Neural cell (in vitro differentiated cells): ENCODE results near the gene CPEB4. TPM values are rescaled to one million over a fixed set of nuclear protein-coding genes. Genes with fewer than 3 reads are reported as not detected.

ENCODE experiments used
- H2AFZ ChIP-seq: fragments of 200-600, 300-800 bp; sonication (generic), shearing (Covaris generic); 2 replicates; pipeline ENCODE4 v1.6.0; 2014; ENCODE audit warnings: low read depth, mild to moderate bottlenecking, antibody characterized with exemption, low read length, moderate library complexity
- H3F3A ChIP-seq: fragments of 200-600 bp; shearing (Covaris generic); 2 replicates; pipeline ENCODE4 v1.6.1; 2016; ENCODE audit warnings: mild to moderate bottlenecking, moderate library complexity, mixed read lengths, antibody characterized with exemption, low read length; ENCODE audit not compliant: insufficient read depth, poor library complexity, severe bottlenecking
- H3K27ac ChIP-seq: fragments of 200-600, 300-800 bp; sonication (generic), shearing (Covaris generic); 2 replicates; pipeline ENCODE4 v1.5.1; 2014; ENCODE audit warnings: mild to moderate bottlenecking, low read length, moderate library complexity
- H3K27me3 ChIP-seq: fragments of 300-800, 200-600 bp; sonication (generic), shearing (Covaris generic); 2 replicates; pipeline ENCODE4 v1.6.0; 2014; ENCODE audit warnings: mild to moderate bottlenecking, low read depth, low read length, moderate library complexity; ENCODE audit not compliant: insufficient read depth
- H3K36me3 ChIP-seq: fragments of 300-800, 200-600 bp; sonication (generic), shearing (Covaris generic); 2 replicates; pipeline ENCODE4 v1.5.1; 2014; ENCODE audit warnings: mild to moderate bottlenecking, antibody characterized with exemption, low read length, moderate library complexity; ENCODE audit not compliant: insufficient read depth
- H3K4me2 ChIP-seq: fragments of 300-800, 200-600 bp; sonication (generic), shearing (Covaris generic); 2 replicates; pipeline ENCODE4 v1.6.0; 2014; ENCODE audit warnings: mild to moderate bottlenecking, low read length
- H3K4me3 ChIP-seq: fragments of 300-800, 200-600 bp; sonication (generic), shearing (Covaris generic); 2 replicates; pipeline ENCODE4 v1.5.1; 2014; ENCODE audit warnings: mild to moderate bottlenecking, low read length, moderate library complexity
- H3K79me2 ChIP-seq: fragments of 200-600 bp; shearing (Covaris generic); replicated peaks from 2 replicates; pipeline ENCODE4 v1.6.0; 2014; ENCODE audit warnings: mild to moderate bottlenecking, low read length, moderate library complexity; ENCODE audit not compliant: insufficient read depth
- H3K9ac ChIP-seq: fragments of 300-800, 200-600 bp; sonication (generic), shearing (Covaris generic); 2 replicates; pipeline ENCODE4 v1.6.1; 2016; ENCODE audit warnings: mild to moderate bottlenecking, low read length, mixed read lengths
- H3K9me2 ChIP-seq: fragments of 200-600 bp; shearing (Covaris generic); 2 replicates; pipeline ENCODE4 v1.6.1; 2016; ENCODE audit warnings: mild to moderate bottlenecking, low read length, mixed read lengths; ENCODE audit not compliant: insufficient read depth
- H3K9me3 ChIP-seq: fragments of 200-600, 300-800 bp; sonication (generic), shearing (Covaris generic); 2 replicates; pipeline ENCODE4 v1.6.1; 2016; ENCODE audit warnings: mild to moderate bottlenecking, mixed run types, low read length, moderate library complexity, mixed read lengths
- H4K20me1 ChIP-seq: fragments of 200-600 bp; shearing (Covaris generic); 2 replicates; pipeline ENCODE4 v1.6.1; 2016; ENCODE audit warnings: mild to moderate bottlenecking, mixed run types; ENCODE audit not compliant: insufficient read depth
- EP300 ChIP-seq: fragments of 450-650 bp; conservative IDR thresholded peaks from 2 replicates; pipeline ENCODE4 v1.6.1; 2014; ENCODE audit warnings: antibody characterized with exemption, mild to moderate bottlenecking, moderate library complexity; ENCODE audit not compliant: poor library complexity, severe bottlenecking
- EZH2 ChIP-seq: fragments of 200-600, 300-800 bp; shearing (Covaris generic), sonication (generic); IDR thresholded peaks from 2 replicates; pipeline ENCODE4 v1.6.1; 2014; ENCODE audit warnings: antibody characterized with exemption, low read length, borderline replicate concordance, mild to moderate bottlenecking; ENCODE audit not compliant: insufficient read depth, poor library complexity, severe bottlenecking
- MXI1 ChIP-seq: fragments of 450-650 bp; conservative IDR thresholded peaks from 2 replicates; pipeline ENCODE4 v1.6.1; 2014; ENCODE audit warnings: antibody characterized with exemption, mild to moderate bottlenecking; ENCODE audit not compliant: poor library complexity, severe bottlenecking
- POLR2AphosphoS5 ChIP-seq: IDR thresholded peaks from 2 replicates; pipeline ENCODE4 v1.6.1; 2012
- RAD21 ChIP-seq: fragments of 450-650 bp; conservative IDR thresholded peaks from 2 replicates; pipeline ENCODE4 v1.6.1; 2014; ENCODE audit warnings: antibody characterized with exemption, mild to moderate bottlenecking, moderate library complexity
- SMC3 ChIP-seq: fragments of 450-650 bp; conservative IDR thresholded peaks from 2 replicates; pipeline ENCODE4 v1.6.1; 2014; ENCODE audit warnings: antibody characterized with exemption, mild to moderate bottlenecking, moderate library complexity; ENCODE audit not compliant: poor library complexity
- TAF1 ChIP-seq: IDR thresholded peaks from 2 replicates; pipeline ENCODE4 v1.6.1; 2012; ENCODE audit warnings: low read depth
- polyA plus RNA-seq: library from polyadenylated mRNA; depleted of rRNA; stranded (reverse); fragments of >200 nt; gene quantifications from 2 replicates; pipeline ENCODE4 v1.2.3, GENCODE V29; 2014
- TF ChIP-seq, protein P1 (sequence below): IDR thresholded peaks from 2 replicates; pipeline ENCODE4 v1.6.1; 2012; ENCODE audit warnings: borderline replicate concordance
- TF ChIP-seq, protein P2 (sequence below): fragments of 450-650 bp; IDR thresholded peaks from 2 replicates; pipeline ENCODE4 v1.5.1; 2014; ENCODE audit warnings: antibody characterized with exemption, mild to moderate bottlenecking, moderate library complexity; ENCODE audit not compliant: poor library complexity, severe bottlenecking

The CPEB4 gene
- polyA plus RNA-seq, 1 donor from 2014 or later = 42.2 TPM

DNA sequence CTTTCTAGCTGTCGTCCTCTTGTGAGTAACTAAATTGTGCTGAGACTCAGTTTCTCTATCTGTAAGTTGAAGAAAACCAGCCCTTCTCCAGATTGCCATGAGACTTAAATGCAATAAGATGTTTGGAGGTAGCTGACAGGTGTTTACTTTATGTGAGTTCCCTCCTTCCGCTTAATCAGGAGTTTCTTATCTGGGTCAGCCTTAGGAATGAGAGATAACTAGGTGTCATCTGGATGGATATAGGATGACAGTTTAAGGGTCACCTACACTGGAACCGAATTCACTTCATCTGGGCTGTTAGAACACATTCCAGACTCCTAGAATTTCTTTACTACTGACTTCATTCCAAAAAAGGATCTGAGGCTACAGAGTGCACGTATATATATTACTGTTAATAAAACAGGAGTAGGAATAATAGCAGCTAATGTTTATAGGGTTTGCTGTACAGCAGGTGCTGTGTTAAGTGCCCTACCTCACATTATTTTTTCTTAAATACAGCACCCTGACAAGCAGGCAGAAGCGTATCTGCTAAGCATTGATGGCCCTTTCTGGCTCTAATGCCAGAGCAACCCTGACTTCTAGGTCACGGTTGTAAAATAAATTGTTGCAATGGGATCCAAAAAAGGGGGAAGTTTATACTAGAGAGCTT is 30.0 kb upstream of the CPEB4 start:
- no peak overlapping the region for H3K4me2 ChIP-seq
- no peak overlapping the region for H3K4me3 ChIP-seq
- H4K20me1 ChIP-seq = no peaks in the 10 kb centered on the region
- no peak overlapping the region for H3K27ac ChIP-seq
- no peaks in the 10 kb centered on the region for H3K9me3 ChIP-seq
- no peaks in the 10 kb centered on the region for H3K9me2 ChIP-seq
- no peaks in the 10 kb centered on the region for H3K27me3 ChIP-seq
- TF ChIP-seq POLR2AphosphoS5 (no peak), MXI1 (no peak), RAD21 (no peak), EP300 (no peak), EZH2 (no peak), SMC3 (no peak), TAF1 (no peak)
- TF ChIP-seq, protein P1, sequence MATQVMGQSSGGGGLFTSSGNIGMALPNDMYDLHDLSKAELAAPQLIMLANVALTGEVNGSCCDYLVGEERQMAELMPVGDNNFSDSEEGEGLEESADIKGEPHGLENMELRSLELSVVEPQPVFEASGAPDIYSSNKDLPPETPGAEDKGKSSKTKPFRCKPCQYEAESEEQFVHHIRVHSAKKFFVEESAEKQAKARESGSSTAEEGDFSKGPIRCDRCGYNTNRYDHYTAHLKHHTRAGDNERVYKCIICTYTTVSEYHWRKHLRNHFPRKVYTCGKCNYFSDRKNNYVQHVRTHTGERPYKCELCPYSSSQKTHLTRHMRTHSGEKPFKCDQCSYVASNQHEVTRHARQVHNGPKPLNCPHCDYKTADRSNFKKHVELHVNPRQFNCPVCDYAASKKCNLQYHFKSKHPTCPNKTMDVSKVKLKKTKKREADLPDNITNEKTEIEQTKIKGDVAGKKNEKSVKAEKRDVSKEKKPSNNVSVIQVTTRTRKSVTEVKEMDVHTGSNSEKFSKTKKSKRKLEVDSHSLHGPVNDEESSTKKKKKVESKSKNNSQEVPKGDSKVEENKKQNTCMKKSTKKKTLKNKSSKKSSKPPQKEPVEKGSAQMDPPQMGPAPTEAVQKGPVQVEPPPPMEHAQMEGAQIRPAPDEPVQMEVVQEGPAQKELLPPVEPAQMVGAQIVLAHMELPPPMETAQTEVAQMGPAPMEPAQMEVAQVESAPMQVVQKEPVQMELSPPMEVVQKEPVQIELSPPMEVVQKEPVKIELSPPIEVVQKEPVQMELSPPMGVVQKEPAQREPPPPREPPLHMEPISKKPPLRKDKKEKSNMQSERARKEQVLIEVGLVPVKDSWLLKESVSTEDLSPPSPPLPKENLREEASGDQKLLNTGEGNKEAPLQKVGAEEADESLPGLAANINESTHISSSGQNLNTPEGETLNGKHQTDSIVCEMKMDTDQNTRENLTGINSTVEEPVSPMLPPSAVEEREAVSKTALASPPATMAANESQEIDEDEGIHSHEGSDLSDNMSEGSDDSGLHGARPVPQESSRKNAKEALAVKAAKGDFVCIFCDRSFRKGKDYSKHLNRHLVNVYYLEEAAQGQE = no peak
- TF ChIP-seq, protein P2, sequence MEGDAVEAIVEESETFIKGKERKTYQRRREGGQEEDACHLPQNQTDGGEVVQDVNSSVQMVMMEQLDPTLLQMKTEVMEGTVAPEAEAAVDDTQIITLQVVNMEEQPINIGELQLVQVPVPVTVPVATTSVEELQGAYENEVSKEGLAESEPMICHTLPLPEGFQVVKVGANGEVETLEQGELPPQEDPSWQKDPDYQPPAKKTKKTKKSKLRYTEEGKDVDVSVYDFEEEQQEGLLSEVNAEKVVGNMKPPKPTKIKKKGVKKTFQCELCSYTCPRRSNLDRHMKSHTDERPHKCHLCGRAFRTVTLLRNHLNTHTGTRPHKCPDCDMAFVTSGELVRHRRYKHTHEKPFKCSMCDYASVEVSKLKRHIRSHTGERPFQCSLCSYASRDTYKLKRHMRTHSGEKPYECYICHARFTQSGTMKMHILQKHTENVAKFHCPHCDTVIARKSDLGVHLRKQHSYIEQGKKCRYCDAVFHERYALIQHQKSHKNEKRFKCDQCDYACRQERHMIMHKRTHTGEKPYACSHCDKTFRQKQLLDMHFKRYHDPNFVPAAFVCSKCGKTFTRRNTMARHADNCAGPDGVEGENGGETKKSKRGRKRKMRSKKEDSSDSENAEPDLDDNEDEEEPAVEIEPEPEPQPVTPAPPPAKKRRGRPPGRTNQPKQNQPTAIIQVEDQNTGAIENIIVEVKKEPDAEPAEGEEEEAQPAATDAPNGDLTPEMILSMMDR = no peak
- H3K79me2 ChIP-seq = no peaks in the 10 kb centered on the region
- no peaks in the 10 kb centered on the region for H3K36me3 ChIP-seq
- no peaks in the 10 kb centered on the region for H3F3A ChIP-seq
- no peak overlapping the region for H3K9ac ChIP-seq
- no peak overlapping the region for H2AFZ ChIP-seq

DNA sequence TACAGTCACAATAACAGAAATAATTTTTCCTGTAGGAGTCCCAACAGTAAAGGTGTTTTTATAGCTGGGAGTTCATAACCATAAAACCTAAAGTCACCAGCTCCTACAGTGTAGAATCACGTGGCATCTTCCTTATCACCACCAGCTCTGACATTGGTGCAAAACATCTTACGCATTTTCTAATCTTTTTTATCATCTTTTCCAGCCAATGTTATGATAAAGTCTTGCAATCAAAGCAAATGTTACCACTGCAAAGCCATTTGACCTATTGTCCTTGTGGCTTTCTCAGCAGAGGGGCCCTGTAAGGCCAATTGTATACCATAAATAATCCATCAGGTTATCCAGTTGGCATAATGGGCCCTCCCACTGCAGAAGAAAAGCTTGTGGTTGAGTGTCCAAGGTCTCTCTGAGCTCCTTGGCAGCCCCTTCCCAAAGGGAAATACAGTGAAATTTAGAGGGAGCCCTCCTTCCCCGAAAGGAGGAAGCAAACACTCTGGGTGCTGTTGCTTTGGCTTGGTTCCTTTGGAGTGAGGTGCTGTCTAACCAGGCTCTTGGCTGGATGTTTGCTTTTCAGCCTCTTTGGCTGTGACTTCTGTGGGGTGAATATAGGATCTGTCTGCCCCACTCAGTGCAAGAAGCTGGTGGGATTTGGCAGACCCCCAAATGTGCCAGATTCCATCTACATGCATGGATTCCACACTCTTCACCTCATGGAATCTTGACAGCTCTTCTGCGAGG is 29.3 kb upstream of the CPEB4 start:
- H3K36me3 ChIP-seq = no peaks in the 10 kb centered on the region
- H3K27me3 ChIP-seq = no peaks in the 10 kb centered on the region
- H4K20me1 ChIP-seq = no peaks in the 10 kb centered on the region
- TF ChIP-seq, protein P2 = no peak
- TF ChIP-seq TAF1 (no peak), EZH2 (no peak), SMC3 (no peak), EP300 (no peak), RAD21 (no peak), MXI1 (no peak), POLR2AphosphoS5 (no peak)
- TF ChIP-seq, protein P1 = no peak
- H2AFZ ChIP-seq = no peak overlapping the region
- no peak overlapping the region for H3K4me3 ChIP-seq
- no peaks in the 10 kb centered on the region for H3K9me2 ChIP-seq
- no peak overlapping the region for H3K4me2 ChIP-seq
- no peaks in the 10 kb centered on the region for H3F3A ChIP-seq
- H3K9me3 ChIP-seq = no peaks in the 10 kb centered on the region
- H3K79me2 ChIP-seq = no peaks in the 10 kb centered on the region
- H3K27ac ChIP-seq = no peak overlapping the region
- no peak overlapping the region for H3K9ac ChIP-seq
